ENCODE results near the gene NELFB. TPM values are rescaled to one million over a fixed set of nuclear protein-coding genes. Genes with fewer than 3 reads are reported as not detected.

NELFB gene
- total and polyA plus RNA-seq, 4 donors: 30.4 to 56.2 (median 44.2) TPM

GRCh38 chr9:137220317-137221094 is 34.6 kb upstream of the NELFB start:
- Histone ChIP-seq H3K4me1 (ENCODE audit: control insufficient read depth in 5 of 5, insufficient read depth in 5 of 5, low read length in 5 of 5) (peaks cover 0 to 21% (median 5%) of the 10 kb centered on the region in 5 donors), H3K4me3 (no peak overlapping the region), H3K9ac (ENCODE audit: insufficient read depth in 1 of 2, low read length in 2 of 2) (no peak overlapping the region), H3K27ac (ENCODE audit: low read depth in 1 of 2, low read length in 1 of 2) (no peak overlapping the region), H3K36me3 (ENCODE audit: control insufficient read depth in 4 of 4, insufficient read depth in 4 of 4, low read length in 4 of 4) (peaks cover 0 to 10% (median 3%) of the 10 kb centered on the region in 4 donors), H3K9me3 (ENCODE audit: control insufficient read depth in 4 of 4, insufficient read depth in 3 of 4, low read length in 3 of 4) (no peaks in the 10 kb centered on the region), H3K27me3 (ENCODE audit: control insufficient read depth in 3 of 3, insufficient read depth in 3 of 3, low read length in 2 of 3) (no peaks in the 10 kb centered on the region)
- WGBS, 2 donors: 92 to 94% methylated on average over 52 of the region's 52 CpGs
- no peak for TF ChIP-seq CTCF (IDR thresholded peaks at IDR 0.05; ENCODE audit: control extremely low read depth, extremely low read depth)
- DNase-seq (no peak), ATAC-seq (ENCODE audit: insufficient read depth, low FRiP score) (no peak)

DNA sequence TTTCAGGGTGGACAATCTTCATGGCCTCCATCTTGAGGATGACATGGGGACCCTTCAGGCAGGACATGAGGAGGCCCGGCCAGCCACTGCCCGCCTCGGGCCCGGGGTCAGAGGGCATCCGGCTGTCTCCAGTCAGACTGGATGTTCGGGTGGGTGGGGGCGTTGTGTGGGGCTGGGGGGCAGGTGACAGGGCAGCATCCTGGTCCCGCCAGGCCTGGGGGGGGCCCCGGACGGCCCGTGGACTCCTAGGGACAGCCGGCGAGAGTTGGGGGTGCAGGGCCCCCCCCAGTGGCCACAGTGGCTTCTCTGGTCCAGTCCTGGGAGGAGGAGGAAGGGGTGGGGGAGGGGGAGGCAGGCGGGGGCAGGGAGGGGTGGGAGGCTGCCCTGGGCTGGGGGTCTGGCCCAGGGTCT is 34.0 kb upstream of the NELFB start:
- ATAC-seq (ENCODE audit: insufficient read depth, low FRiP score) (no peak), DNase-seq (no peak)
- Histone ChIP-seq H3K9me3 (ENCODE audit: control insufficient read depth in 4 of 4, insufficient read depth in 3 of 4, low read length in 3 of 4) (no peaks in the 10 kb centered on the region), H3K36me3 (ENCODE audit: control insufficient read depth in 4 of 4, insufficient read depth in 4 of 4, low read length in 4 of 4) (peaks cover 0 to 6% (median 0%) of the 10 kb centered on the region in 4 donors), H3K9ac (ENCODE audit: insufficient read depth in 1 of 2, low read length in 2 of 2) (no peak overlapping the region), H3K4me1 (ENCODE audit: control insufficient read depth in 5 of 5, insufficient read depth in 5 of 5, low read length in 5 of 5) (peaks cover 0 to 21% (median 5%) of the 10 kb centered on the region in 5 donors), H3K4me3 (no peak overlapping the region), H3K27me3 (ENCODE audit: control insufficient read depth in 3 of 3, insufficient read depth in 3 of 3, low read length in 2 of 3) (no peaks in the 10 kb centered on the region), H3K27ac (ENCODE audit: low read depth in 1 of 2, low read length in 1 of 2) (no peak overlapping the region)
- TF ChIP-seq CTCF (IDR thresholded peaks at IDR 0.05; ENCODE audit: control extremely low read depth, extremely low read depth): no peak
- WGBS, 2 donors: 86 to 91% methylated on average over 13 to 14 of the region's 14 CpGs

GRCh38 chr9:137221506-137222111 is 33.5 kb upstream of the NELFB start:
- peaks cover 0 to 21% (median 5%) of the 10 kb centered on the region in 5 donors for H3K4me1 ChIP-seq (ENCODE audit: control insufficient read depth in 5 of 5, insufficient read depth in 5 of 5, low read length in 5 of 5)
- no peak for TF ChIP-seq CTCF (IDR thresholded peaks at IDR 0.05; ENCODE audit: control extremely low read depth, extremely low read depth)
- H3K9ac ChIP-seq (ENCODE audit: insufficient read depth in 1 of 2, low read length in 2 of 2): no peak overlapping the region
- H3K9me3 ChIP-seq (ENCODE audit: control insufficient read depth in 4 of 4, insufficient read depth in 3 of 4, low read length in 3 of 4): no peaks in the 10 kb centered on the region
- peak overlapping the region in 1 of 2 donors; percentile 15 for H3K27ac ChIP-seq (ENCODE audit: low read depth in 1 of 2, low read length in 1 of 2)
- no peaks in the 10 kb centered on the region for H3K27me3 ChIP-seq (ENCODE audit: control insufficient read depth in 3 of 3, insufficient read depth in 3 of 3, low read length in 2 of 3)
- ATAC-seq (ENCODE audit: insufficient read depth, low FRiP score) (no peak), DNase-seq (no peak)
- WGBS, 2 donors: 8 to 10% methylated on average over 32 to 61 of the region's 61 CpGs
- H3K4me3 ChIP-seq: no peak overlapping the region
- H3K36me3 ChIP-seq (ENCODE audit: control insufficient read depth in 4 of 4, insufficient read depth in 4 of 4, low read length in 4 of 4): peaks cover 0 to under 1% (median 0%) of the 10 kb centered on the region in 4 donors
